Loucy (cell line): ENCODE data around the gene AKAP6.

Experiments used
- EZH2phosphoT487 ChIP-seq: fragments of 200-600 bp; IDR thresholded peaks from 2 replicates; pipeline ENCODE4 v1.6.1; 2018; ENCODE audit warnings: antibody characterized with exemption, mild to moderate bottlenecking, moderate library complexity, borderline replicate concordance
- TF ChIP-seq, protein P1 (sequence below): fragments of 200-600 bp; sonication (generic); conservative IDR thresholded peaks from 2 replicates; pipeline ENCODE4 v1.5.1; 2014; ENCODE audit warnings: mild to moderate bottlenecking, antibody characterized with exemption, low read length

- TF ChIP-seq, protein P1, sequence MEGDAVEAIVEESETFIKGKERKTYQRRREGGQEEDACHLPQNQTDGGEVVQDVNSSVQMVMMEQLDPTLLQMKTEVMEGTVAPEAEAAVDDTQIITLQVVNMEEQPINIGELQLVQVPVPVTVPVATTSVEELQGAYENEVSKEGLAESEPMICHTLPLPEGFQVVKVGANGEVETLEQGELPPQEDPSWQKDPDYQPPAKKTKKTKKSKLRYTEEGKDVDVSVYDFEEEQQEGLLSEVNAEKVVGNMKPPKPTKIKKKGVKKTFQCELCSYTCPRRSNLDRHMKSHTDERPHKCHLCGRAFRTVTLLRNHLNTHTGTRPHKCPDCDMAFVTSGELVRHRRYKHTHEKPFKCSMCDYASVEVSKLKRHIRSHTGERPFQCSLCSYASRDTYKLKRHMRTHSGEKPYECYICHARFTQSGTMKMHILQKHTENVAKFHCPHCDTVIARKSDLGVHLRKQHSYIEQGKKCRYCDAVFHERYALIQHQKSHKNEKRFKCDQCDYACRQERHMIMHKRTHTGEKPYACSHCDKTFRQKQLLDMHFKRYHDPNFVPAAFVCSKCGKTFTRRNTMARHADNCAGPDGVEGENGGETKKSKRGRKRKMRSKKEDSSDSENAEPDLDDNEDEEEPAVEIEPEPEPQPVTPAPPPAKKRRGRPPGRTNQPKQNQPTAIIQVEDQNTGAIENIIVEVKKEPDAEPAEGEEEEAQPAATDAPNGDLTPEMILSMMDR, result no peak
- TF ChIP-seq EZH2phosphoT487, result no peak
These were observed 18.2 kb upstream of the AKAP6 start for GRCh38 chr14:32310876-32311275.
